HepG2 (cell line): Measurements from ENCODE around the gene STX8. TPM values are rescaled to one million over a fixed set of nuclear protein-coding genes. Genes with fewer than 3 reads are reported as not detected.

Experiments
- ZBTB3 ChIP-seq: sonication (generic); formaldehyde crosslinking; IDR thresholded peaks from 2 replicates; pipeline ENCODE4 v1.4.0; 2020; ENCODE audit warnings: low read depth, mild to moderate bottlenecking, moderate library complexity, missing genetic modification reagents, borderline replicate concordance
- polyA plus RNA-seq, 8 experiments: library from polyadenylated mRNA; depleted of rRNA in 3 of 8; stranded (reverse) in 7 of 8; unstranded in 1 of 8; fragments of >200 nt; fragmentation: Illumina TruSeq in 4 of 8; extraction: Trizol in 4 of 8; gene quantifications; 2 replicates each; pipeline versions ENCODE4 v1.2.1 to v1.2.3, GENCODE V29; 2011 to 2016; ENCODE audit warnings: low read depth in 4 of 8, missing spikeins in 1 of 8, mixed read lengths in 1 of 8; ENCODE audit not compliant: insufficient read depth in 1 of 8
- total RNA-seq, 5 experiments: library from RNA; depleted of rRNA; stranded (reverse); fragments of >200 nt; fragmentation: Illumina TruSeq; extraction: Trizol; gene quantifications; 2 replicates each; pipeline ENCODE4 v1.2.3, GENCODE V29; 2016; ENCODE audit warnings: low read depth in 1 of 5
- TF ChIP-seq, protein P1 (sequence below): sonication (generic); formaldehyde crosslinking; IDR thresholded peaks from 2 replicates; pipeline ENCODE4 v1.4.0; 2020; ENCODE audit warnings: mild to moderate bottlenecking, missing genetic modification reagents, borderline replicate concordance
- TF ChIP-seq, protein P2 (sequence below): sonication (generic); formaldehyde crosslinking; IDR thresholded peaks from 2 replicates; pipeline ENCODE4 v1.5.0; 2020; ENCODE audit warnings: mild to moderate bottlenecking, missing genetic modification reagents, borderline replicate concordance
- TF ChIP-seq, protein P3 (sequence below): sonication (generic); formaldehyde crosslinking; IDR thresholded peaks from 2 replicates; pipeline ENCODE4 v1.4.0; 2020; ENCODE audit warnings: mild to moderate bottlenecking, missing genetic modification reagents

STX8 gene
- total and polyA plus RNA-seq, 2 of the 13 experiments (the other 11 are each of a cell fraction or from before 2014, with no cell fraction given): 36.4 to 53.6 TPM

DNA sequence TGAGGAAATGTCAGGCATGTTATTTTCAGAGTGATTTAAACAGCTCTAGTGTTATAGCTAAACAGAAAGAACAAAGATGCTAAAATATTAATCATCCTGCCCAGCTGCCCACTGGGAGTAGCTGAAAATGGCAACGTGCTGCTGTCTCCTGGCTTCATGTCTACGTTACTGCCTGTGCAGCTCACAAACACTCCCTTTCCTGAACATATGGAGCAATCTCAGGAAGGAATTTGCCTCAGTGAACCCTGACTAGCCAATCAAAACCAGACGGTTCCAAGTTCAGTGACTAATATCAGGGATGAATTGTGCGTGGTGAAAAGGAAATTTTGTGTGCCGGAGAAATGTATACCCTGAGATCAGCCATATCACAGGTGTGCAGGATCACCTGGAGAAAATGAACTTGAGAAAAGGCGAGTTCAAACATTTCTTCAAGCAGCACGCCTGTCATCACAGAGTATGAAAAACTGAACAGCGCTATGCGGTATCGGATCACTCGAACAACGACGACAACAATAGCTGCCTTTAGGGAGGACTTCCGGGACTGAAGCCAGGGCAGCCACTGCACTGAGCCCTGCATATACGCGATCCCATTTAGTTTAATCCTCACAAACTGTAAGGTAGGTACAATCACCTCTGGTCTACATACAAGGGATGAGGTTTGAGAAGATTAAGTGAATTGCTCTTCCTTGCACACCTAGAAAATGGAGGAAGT is 110.3 kb downstream of the STX8 start (continued):
- TF ChIP-seq, protein P1, sequence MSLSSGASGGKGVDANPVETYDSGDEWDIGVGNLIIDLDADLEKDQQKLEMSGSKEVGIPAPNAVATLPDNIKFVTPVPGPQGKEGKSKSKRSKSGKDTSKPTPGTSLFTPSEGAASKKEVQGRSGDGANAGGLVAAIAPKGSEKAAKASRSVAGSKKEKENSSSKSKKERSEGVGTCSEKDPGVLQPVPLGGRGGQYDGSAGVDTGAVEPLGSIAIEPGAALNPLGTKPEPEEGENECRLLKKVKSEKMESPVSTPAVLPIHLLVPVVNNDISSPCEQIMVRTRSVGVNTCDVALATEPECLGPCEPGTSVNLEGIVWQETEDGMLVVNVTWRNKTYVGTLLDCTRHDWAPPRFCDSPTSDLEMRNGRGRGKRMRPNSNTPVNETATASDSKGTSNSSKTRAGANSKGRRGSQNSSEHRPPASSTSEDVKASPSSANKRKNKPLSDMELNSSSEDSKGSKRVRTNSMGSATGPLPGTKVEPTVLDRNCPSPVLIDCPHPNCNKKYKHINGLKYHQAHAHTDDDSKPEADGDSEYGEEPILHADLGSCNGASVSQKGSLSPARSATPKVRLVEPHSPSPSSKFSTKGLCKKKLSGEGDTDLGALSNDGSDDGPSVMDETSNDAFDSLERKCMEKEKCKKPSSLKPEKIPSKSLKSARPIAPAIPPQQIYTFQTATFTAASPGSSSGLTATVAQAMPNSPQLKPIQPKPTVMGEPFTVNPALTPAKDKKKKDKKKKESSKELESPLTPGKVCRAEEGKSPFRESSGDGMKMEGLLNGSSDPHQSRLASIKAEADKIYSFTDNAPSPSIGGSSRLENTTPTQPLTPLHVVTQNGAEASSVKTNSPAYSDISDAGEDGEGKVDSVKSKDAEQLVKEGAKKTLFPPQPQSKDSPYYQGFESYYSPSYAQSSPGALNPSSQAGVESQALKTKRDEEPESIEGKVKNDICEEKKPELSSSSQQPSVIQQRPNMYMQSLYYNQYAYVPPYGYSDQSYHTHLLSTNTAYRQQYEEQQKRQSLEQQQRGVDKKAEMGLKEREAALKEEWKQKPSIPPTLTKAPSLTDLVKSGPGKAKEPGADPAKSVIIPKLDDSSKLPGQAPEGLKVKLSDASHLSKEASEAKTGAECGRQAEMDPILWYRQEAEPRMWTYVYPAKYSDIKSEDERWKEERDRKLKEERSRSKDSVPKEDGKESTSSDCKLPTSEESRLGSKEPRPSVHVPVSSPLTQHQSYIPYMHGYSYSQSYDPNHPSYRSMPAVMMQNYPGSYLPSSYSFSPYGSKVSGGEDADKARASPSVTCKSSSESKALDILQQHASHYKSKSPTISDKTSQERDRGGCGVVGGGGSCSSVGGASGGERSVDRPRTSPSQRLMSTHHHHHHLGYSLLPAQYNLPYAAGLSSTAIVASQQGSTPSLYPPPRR (CRISPR knock-in tag): no peak
- TF ChIP-seq, protein P2, sequence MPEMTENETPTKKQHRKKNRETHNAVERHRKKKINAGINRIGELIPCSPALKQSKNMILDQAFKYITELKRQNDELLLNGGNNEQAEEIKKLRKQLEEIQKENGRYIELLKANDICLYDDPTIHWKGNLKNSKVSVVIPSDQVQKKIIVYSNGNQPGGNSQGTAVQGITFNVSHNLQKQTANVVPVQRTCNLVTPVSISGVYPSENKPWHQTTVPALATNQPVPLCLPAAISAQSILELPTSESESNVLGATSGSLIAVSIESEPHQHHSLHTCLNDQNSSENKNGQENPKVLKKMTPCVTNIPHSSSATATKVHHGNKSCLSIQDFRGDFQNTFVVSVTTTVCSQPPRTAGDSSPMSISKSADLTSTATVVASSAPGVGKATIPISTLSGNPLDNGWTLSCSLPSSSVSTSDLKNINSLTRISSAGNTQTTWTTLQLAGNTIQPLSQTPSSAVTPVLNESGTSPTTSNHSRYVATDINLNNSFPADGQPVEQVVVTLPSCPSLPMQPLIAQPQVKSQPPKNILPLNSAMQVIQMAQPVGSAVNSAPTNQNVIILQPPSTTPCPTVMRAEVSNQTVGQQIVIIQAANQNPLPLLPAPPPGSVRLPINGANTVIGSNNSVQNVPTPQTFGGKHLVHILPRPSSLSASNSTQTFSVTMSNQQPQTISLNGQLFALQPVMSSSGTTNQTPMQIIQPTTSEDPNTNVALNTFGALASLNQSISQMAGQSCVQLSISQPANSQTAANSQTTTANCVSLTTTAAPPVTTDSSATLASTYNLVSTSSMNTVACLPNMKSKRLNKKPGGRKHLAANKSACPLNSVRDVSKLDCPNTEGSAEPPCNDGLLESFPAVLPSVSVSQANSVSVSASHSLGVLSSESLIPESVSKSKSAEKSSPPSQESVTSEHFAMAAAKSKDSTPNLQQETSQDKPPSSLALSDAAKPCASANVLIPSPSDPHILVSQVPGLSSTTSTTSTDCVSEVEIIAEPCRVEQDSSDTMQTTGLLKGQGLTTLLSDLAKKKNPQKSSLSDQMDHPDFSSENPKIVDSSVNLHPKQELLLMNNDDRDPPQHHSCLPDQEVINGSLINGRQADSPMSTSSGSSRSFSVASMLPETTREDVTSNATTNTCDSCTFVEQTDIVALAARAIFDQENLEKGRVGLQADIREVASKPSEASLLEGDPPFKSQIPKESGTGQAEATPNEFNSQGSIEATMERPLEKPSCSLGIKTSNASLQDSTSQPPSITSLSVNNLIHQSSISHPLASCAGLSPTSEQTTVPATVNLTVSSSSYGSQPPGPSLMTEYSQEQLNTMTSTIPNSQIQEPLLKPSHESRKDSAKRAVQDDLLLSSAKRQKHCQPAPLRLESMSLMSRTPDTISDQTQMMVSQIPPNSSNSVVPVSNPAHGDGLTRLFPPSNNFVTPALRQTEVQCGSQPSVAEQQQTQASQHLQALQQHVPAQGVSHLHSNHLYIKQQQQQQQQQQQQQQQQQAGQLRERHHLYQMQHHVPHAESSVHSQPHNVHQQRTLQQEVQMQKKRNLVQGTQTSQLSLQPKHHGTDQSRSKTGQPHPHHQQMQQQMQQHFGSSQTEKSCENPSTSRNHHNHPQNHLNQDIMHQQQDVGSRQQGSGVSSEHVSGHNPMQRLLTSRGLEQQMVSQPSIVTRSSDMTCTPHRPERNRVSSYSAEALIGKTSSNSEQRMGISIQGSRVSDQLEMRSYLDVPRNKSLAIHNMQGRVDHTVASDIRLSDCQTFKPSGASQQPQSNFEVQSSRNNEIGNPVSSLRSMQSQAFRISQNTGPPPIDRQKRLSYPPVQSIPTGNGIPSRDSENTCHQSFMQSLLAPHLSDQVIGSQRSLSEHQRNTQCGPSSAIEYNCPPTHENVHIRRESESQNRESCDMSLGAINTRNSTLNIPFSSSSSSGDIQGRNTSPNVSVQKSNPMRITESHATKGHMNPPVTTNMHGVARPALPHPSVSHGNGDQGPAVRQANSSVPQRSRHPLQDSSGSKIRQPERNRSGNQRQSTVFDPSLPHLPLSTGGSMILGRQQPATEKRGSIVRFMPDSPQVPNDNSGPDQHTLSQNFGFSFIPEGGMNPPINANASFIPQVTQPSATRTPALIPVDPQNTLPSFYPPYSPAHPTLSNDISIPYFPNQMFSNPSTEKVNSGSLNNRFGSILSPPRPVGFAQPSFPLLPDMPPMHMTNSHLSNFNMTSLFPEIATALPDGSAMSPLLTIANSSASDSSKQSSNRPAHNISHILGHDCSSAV: no peak
- no peak for TF ChIP-seq ZBTB3 (CRISPR knock-in tag)
- TF ChIP-seq, protein P3, sequence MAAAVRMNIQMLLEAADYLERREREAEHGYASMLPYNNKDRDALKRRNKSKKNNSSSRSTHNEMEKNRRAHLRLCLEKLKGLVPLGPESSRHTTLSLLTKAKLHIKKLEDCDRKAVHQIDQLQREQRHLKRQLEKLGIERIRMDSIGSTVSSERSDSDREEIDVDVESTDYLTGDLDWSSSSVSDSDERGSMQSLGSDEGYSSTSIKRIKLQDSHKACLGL (CRISPR knock-in tag): no peak
